ENCODE measurements around the gene PGGHG. TPM values are rescaled to one million over a fixed set of nuclear protein-coding genes. Genes with fewer than 3 reads are reported as not detected.
"Not testable (repeated sequence)": the region's sequence is repeated elsewhere in the genome, so short reads cannot be mapped to it uniquely, and the experiment has no call there.

The PGGHG gene
- total RNA-seq, 2 experiments from 2014 or later: 670 to 671 TPM

DNA sequence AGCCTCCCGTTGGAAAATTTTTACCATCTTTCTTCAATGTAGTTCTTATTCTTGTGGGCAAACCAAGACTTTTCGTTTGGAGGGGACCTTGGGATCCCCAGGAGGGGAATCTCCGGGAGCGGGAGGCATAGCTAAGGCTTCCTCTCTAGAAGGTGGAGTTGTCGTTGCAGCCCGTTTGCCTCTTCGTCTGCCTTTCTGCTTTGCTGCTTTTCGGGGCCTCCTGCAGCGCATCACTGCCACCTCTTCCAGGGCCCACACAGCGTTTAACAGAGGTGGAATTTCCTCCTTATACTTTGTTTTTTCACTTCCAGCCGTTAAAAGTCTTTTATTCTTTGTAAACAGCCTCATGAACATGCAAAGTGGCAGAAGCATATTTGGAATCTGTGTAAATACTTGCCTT, 35.2 kb downstream of the PGGHG start:
- Mint-ChIP-seq H3K36me3 (ENCODE audit: low read depth) (peaks cover 5% of the 10 kb centered on the region), H3K9me3 (no peaks in the 10 kb centered on the region), H3K4me1 (ENCODE audit: low read depth) (peaks cover 58% of the 10 kb centered on the region), H3K27ac (peak overlapping the region; percentile 78), H3K4me3 (no peak overlapping the region), H3K27me3 (no peaks in the 10 kb centered on the region)
- intact Hi-C loops (cut with DNase I, micrococcal nuclease): no loop called here
- H3K36me3 ChIP-seq (ENCODE audit: insufficient read depth, low read length): no peaks in the 10 kb centered on the region
- TF ChIP-seq, protein P1, sequence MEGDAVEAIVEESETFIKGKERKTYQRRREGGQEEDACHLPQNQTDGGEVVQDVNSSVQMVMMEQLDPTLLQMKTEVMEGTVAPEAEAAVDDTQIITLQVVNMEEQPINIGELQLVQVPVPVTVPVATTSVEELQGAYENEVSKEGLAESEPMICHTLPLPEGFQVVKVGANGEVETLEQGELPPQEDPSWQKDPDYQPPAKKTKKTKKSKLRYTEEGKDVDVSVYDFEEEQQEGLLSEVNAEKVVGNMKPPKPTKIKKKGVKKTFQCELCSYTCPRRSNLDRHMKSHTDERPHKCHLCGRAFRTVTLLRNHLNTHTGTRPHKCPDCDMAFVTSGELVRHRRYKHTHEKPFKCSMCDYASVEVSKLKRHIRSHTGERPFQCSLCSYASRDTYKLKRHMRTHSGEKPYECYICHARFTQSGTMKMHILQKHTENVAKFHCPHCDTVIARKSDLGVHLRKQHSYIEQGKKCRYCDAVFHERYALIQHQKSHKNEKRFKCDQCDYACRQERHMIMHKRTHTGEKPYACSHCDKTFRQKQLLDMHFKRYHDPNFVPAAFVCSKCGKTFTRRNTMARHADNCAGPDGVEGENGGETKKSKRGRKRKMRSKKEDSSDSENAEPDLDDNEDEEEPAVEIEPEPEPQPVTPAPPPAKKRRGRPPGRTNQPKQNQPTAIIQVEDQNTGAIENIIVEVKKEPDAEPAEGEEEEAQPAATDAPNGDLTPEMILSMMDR (IDR thresholded peaks at IDR 0.05): no peak
- H3K27me3 ChIP-seq (ENCODE audit: control insufficient read depth in 1 of 2, insufficient read depth in 2 of 2, low read length in 2 of 2): no peaks in the 10 kb centered on the region
- ChIA-PET POLR2A (no interaction called here), CTCF (no interaction called here)
- ATAC-seq (ENCODE audit: poor library complexity) (no peak), DNase-seq (no peak)
- no peak overlapping the region for H3K4me3 ChIP-seq (ENCODE audit: low read length)
- H3K9me3 ChIP-seq (ENCODE audit: control insufficient read depth in 1 of 2, insufficient read depth in 1 of 2, low read length in 2 of 2): no peaks in the 10 kb centered on the region
- H3K4me1 ChIP-seq (ENCODE audit: insufficient read depth, low read length): peaks cover 64% of the 10 kb centered on the region
- no peak overlapping the region for H3K27ac ChIP-seq (ENCODE audit: low read depth in 1 of 2, low read length in 2 of 2)

DNA sequence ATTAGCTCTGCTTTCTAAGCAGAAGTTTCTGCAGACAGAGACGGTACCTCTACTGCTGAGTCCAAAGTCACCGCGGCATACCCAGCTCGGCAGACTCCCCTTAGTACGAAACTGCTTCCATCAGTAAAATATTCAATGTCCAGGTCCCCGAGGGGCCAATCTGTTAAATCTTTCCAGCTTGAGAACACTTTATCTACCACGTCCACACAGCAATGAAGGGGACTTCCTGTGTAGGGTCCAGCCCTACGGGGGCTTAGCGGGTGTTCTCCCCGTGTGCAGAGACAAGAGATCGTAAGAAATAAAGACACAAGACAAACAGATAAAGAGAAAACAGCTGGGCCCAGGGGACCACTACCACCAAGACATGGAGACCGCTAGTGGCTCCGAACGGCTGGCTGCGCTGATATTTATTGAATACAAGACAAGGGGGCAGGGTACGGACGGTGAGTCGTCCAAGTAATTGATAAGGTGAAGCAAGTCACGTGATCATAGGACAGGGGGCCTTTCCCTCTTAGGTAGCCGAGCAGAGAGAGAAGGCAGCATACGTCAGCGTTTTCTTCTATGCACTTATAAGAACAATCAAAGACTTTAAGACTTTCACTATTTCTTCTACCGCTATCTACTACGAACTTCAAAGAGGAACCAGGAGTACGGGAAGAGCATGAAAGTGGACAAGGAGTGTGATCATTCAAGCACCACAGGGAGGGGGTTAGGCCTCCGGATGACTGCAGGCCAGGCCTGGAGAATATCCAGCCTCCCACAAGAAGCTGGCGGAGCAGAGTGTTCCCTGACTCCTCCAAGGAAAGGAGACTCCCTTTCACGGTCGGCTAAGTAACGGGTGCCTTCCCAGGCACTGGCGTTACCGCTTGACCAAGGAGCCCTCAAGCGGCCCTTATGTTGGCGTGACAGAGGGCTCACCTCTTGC, 35.9 kb downstream of the PGGHG start:
- peak overlapping the region; percentile 78 for H3K27ac Mint-ChIP-seq
- H3K27me3 ChIP-seq (ENCODE audit: control insufficient read depth in 1 of 2, insufficient read depth in 2 of 2, low read length in 2 of 2); H3K36me3 Mint-ChIP-seq (ENCODE audit: low read depth); H3K9me3 Mint-ChIP-seq; H3K27ac ChIP-seq (ENCODE audit: low read depth in 1 of 2, low read length in 2 of 2); CTCF ChIA-PET; H3K4me3 ChIP-seq (ENCODE audit: low read length); H3K36me3 ChIP-seq (ENCODE audit: insufficient read depth, low read length); DNase-seq; POLR2A ChIA-PET; H3K9me3 ChIP-seq (ENCODE audit: control insufficient read depth in 1 of 2, insufficient read depth in 1 of 2, low read length in 2 of 2); intact Hi-C loops (cut with DNase I, micrococcal nuclease); H3K27me3 Mint-ChIP-seq; ATAC-seq (ENCODE audit: poor library complexity): not testable (repeated sequence)
- peaks cover 63% of the 10 kb centered on the region for H3K4me1 ChIP-seq (ENCODE audit: insufficient read depth, low read length)
- H3K4me1 Mint-ChIP-seq (ENCODE audit: low read depth): peaks cover 60% of the 10 kb centered on the region
- H3K4me3 Mint-ChIP-seq: peak overlapping the region; percentile 60

DNA sequence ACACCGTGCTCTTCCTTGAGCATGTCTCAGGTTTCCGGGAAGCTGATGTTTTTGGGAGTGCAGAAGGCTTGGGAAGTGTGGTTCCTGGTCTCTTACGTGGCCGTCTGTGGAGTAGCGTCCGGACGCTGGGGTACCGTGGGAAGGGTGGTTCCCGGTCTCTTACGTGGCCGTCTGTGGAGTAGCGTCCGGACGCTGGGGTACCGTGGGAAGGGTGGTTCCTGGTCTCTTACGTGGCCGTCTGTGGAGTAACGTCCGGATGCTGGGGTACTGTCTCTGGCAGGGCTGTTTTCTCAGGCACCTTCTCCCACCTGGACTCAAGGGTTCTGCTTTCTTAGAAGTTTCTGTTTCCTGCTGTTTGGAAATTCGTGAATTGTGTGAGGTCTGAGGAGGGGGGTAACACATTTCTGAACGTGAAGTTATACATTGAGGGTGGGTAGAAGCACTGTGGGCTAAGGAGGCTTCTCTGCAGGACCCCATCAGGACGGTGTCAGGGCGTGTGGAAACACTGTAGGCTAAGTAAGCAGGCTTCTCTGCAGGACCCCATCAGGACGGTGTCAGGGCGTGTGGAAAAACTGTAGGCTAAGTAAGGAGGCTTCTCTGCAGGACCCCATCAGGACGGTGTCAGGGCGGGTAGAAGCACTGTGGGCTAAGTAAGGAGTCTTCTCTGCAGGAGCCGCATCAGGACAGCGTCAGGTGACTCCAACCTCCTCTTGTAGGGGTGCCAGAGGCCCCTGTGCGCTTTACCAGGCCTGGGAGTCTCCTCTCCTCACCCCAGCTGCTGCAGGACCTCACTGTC, 37.1 kb downstream of the PGGHG start:
- Mint-ChIP-seq H3K27me3 (no peaks in the 10 kb centered on the region), H3K36me3 (ENCODE audit: low read depth) (no peaks in the 10 kb centered on the region), H3K4me3 (no peak overlapping the region), H3K9me3 (no peaks in the 10 kb centered on the region), H3K4me1 (ENCODE audit: low read depth) (peaks cover 58% of the 10 kb centered on the region), H3K27ac (peak overlapping the region; percentile 83)
- TF ChIP-seq, protein P1 (IDR thresholded peaks at IDR 0.05): no peak
- DNase-seq (no peak), ATAC-seq (ENCODE audit: poor library complexity) (no peak)
- H3K4me3 ChIP-seq (ENCODE audit: low read length): peak overlapping the region; percentile 12
- peak overlapping the region; percentile 71 to 89 for H3K27ac ChIP-seq (ENCODE audit: low read depth in 1 of 2, low read length in 2 of 2)
- ChIA-PET POLR2A (interaction anchor here (1.1 to 1.7 kb wide), 2 partner anchors 29 to 39 kb away, joined by 5 to 11 read pairs; no protein-coding TSS in a partner anchor), CTCF (no interaction called here)
- intact Hi-C loops (cut with DNase I, micrococcal nuclease): no loop called here
- no peaks in the 10 kb centered on the region for H3K36me3 ChIP-seq (ENCODE audit: insufficient read depth, low read length)
- H3K27me3 ChIP-seq (ENCODE audit: control insufficient read depth in 1 of 2, insufficient read depth in 2 of 2, low read length in 2 of 2): no peaks in the 10 kb centered on the region
- peaks cover 64% of the 10 kb centered on the region for H3K4me1 ChIP-seq (ENCODE audit: insufficient read depth, low read length)
- no peaks in the 10 kb centered on the region for H3K9me3 ChIP-seq (ENCODE audit: control insufficient read depth in 1 of 2, insufficient read depth in 1 of 2, low read length in 2 of 2)
